ENCODE data around the gene SCG2.

The SCG2 gene

GRCh38 chr2:223563462-223563861, 38.7 kb downstream of the SCG2 start:
- DNase-seq = no peak

GRCh38 chr2:223562078-223562477, 40.1 kb downstream of the SCG2 start:
- DNase-seq = no peak

- DNase-seq = no peak
Observed at GRCh38 chr2:223560749-223561435, 41.3 kb downstream of the SCG2 start.

GRCh38 chr2:223558970-223559369, 43.2 kb downstream of the SCG2 start:
- no peak for DNase-seq

GRCh38 chr2:223554923-223555322, 47.2 kb downstream of the SCG2 start:
- DNase-seq = no peak

GRCh38 chr2:223549215-223549614, 52.9 kb downstream of the SCG2 start:
- no peak for DNase-seq

GRCh38 chr2:223548194-223548593, 54.0 kb downstream of the SCG2 start:
- DNase-seq = no peak

Data from stimulated activated CD8-positive, alpha-beta memory T cell treated with anti-CD3 and anti-CD28 coated beads, Interleukin-4, amount 100 ng/mL, for 48 hours (primary cell).